ENCODE results near the gene ALG2. TPM values are rescaled to one million over a fixed set of nuclear protein-coding genes. Genes with fewer than 3 reads are reported as not detected.

Gene ALG2
- total and polyA plus RNA-seq, 2 of the 13 experiments (the other 11 are each of a cell fraction or from before 2014, with no cell fraction given): 46.2 to 49.0 TPM

DNA sequence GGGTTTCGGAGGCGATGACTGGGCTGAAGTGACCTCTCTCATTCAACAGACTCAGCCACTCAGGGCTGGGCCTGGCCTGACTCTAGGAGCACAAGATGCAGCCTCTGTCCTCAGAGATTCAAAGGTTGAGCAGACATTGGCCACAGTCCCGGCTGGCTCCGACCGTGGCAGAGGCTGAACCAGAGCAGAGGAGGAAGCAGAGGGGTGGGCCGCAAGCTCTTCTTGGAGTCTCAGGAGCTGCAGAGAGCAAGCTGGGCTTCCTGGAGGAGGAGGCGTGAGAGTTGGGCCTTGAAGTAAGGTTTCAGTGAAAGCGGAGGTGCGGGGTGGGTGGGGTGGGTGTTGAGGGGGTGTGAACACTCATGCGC lies 37.6 kb downstream of the ALG2 start:
- Histone ChIP-seq H3K27me3 (ENCODE audit: control insufficient read depth in 1 of 2, insufficient read depth in 2 of 2, low read length in 2 of 2) (peaks cover 0 to 23% of the 10 kb centered on the region in 2 experiments; a peak in 2 of 5 replicates), H3K4me3 (replicated peaks in 1 of 3; ENCODE audit: insufficient read depth in 1 of 3, low read depth in 2 of 3, low read length in 3 of 3) (no peak overlapping the region), H3K27ac (ENCODE audit: extremely low read length, insufficient read depth, low read length) (no peak overlapping the region), H3K79me2 (ENCODE audit: insufficient read depth, low read length) (no peaks in the 10 kb centered on the region), H3K9me3 (ENCODE audit: low read length) (no peaks in the 10 kb centered on the region), H3K4me2 (ENCODE audit: low read depth, low read length) (no peak overlapping the region), H3K4me1 (ENCODE audit: insufficient read depth, low read length) (peaks cover 11% of the 10 kb centered on the region), H3K36me3 (replicated peaks in 1 of 2; ENCODE audit: control insufficient read depth in 1 of 2, insufficient read depth in 2 of 2, low read length in 2 of 2) (no peaks in the 10 kb centered on the region), H4K20me1 (ENCODE audit: insufficient read depth, low read length) (no peaks in the 10 kb centered on the region), H2AFZ (ENCODE audit: low read length) (no peak overlapping the region), H3K9ac (ENCODE audit: insufficient read depth, low read depth, low read length) (no peak overlapping the region)
- POLR2A ChIA-PET: interaction anchor here (1.6 to 1.9 kb wide), 2 partner anchors 10 to 37 kb away, joined by 4 to 6 read pairs; partner anchors contain the start of genes ALG2 and SEC61B
- no peak for TF ChIP-seq PHF8 (CRISPR knock-in tag; IDR thresholded peaks at IDR 0.05)
- no peak for TF ChIP-seq CBX1 (IDR thresholded peaks at IDR 0.05; ENCODE audit: low read depth)
- no peak for TF ChIP-seq ZNF430 (CRISPR knock-in tag; IDR thresholded peaks at IDR 0.05)
- no TSS peak for BruUV-seq (replicated peaks)
- ATAC-seq (no peak), DNase-seq (ENCODE audit: low spot score) (no peak), FAIRE-seq (no peak)
- intact Hi-C loops (cut with micrococcal nuclease; ENCODE audit: unreplicated experiment) (loop anchor here (1.0 to 10.0 kb wide), 4 partner anchors 21 to 827 kb away; no protein-coding TSS in a partner anchor), in situ Hi-C loops (cut with HindIII; ENCODE audit: extremely low pct_ligation_motif_present, low pct_unique_long_range_greater_than_20kb) (loop anchor here (10.0 to 25.0 kb wide), 2 partner anchors 621 to 828 kb away; no protein-coding TSS in a partner anchor)
- CTCF ChIA-PET (ENCODE audit: low intra/inter-chr PET ratio, low total read pairs): interaction anchor here (0.7 to 1.8 kb wide), 2 partner anchors 21 to 827 kb away, joined by 5 read pairs; no protein-coding TSS in a partner anchor
- WGBS (ENCODE audit: low lambda C conversion rate): 42% methylated on average over 8 of the region's 10 CpGs

- H2AFZ ChIP-seq (ENCODE audit: low read length): no peak overlapping the region
- BruUV-seq (replicated peaks): no TSS peak
- DNase-seq (ENCODE audit: low spot score) (no peak), FAIRE-seq (no peak), ATAC-seq (no peak)
- H3K4me3 ChIP-seq (replicated peaks in 1 of 3; ENCODE audit: insufficient read depth in 1 of 3, low read depth in 2 of 3, low read length in 3 of 3): no peak overlapping the region
- no peaks in the 10 kb centered on the region for H3K36me3 ChIP-seq (replicated peaks in 1 of 2; ENCODE audit: control insufficient read depth in 1 of 2, insufficient read depth in 2 of 2, low read length in 2 of 2)
- 42% methylated on average over 3 of the region's 3 CpGs for WGBS (ENCODE audit: low lambda C conversion rate)
- H3K4me2 ChIP-seq (ENCODE audit: low read depth, low read length): no peak overlapping the region
- ChIA-PET POLR2A (interaction anchor here (1.8 kb wide), 1 partner anchor 38 kb away, joined by 5 read pairs; the partner anchor contains the start of genes ALG2 and SEC61B), CTCF (ENCODE audit: low intra/inter-chr PET ratio, low total read pairs) (no interaction called here)
- no peak overlapping the region for H3K27ac ChIP-seq (ENCODE audit: extremely low read length, insufficient read depth, low read length)
- H3K9ac ChIP-seq (ENCODE audit: insufficient read depth, low read depth, low read length): no peak overlapping the region
- H3K9me3 ChIP-seq (ENCODE audit: low read length): no peaks in the 10 kb centered on the region
- intact Hi-C loops (cut with micrococcal nuclease; ENCODE audit: unreplicated experiment) (loop anchor here (1.0 to 10.0 kb wide), 4 partner anchors 20 to 827 kb away; no protein-coding TSS in a partner anchor), in situ Hi-C loops (cut with HindIII; ENCODE audit: extremely low pct_ligation_motif_present, low pct_unique_long_range_greater_than_20kb) (loop anchor here (10.0 to 25.0 kb wide), 2 partner anchors 621 to 829 kb away; no protein-coding TSS in a partner anchor)
- peaks cover 0 to 23% of the 10 kb centered on the region in 2 experiments; a peak in 2 of 5 replicates for H3K27me3 ChIP-seq (ENCODE audit: control insufficient read depth in 1 of 2, insufficient read depth in 2 of 2, low read length in 2 of 2)
- H3K79me2 ChIP-seq (ENCODE audit: insufficient read depth, low read length): no peaks in the 10 kb centered on the region
- H4K20me1 ChIP-seq (ENCODE audit: insufficient read depth, low read length): no peaks in the 10 kb centered on the region
- peaks cover 11% of the 10 kb centered on the region for H3K4me1 ChIP-seq (ENCODE audit: insufficient read depth, low read length)
- TF ChIP-seq ZMYM4 (CRISPR knock-in tag; IDR thresholded peaks at IDR 0.05) (no peak), TBL1XR1 (IDR thresholded peaks at IDR 0.05; ENCODE audit: borderline replicate concordance, low read length, partially characterized antibody) (no peak), ZBTB46 (CRISPR knock-in tag; IDR thresholded peaks at IDR 0.05; ENCODE audit: borderline replicate concordance) (no peak), CBFB (CRISPR knock-in tag; IDR thresholded peaks at IDR 0.05) (no peak), TOE1 (CRISPR knock-in tag; IDR thresholded peaks at IDR 0.05) (no peak), NFRKB (IDR thresholded peaks at IDR 0.05) (no peak)
- TF ChIP-seq, protein P1, sequence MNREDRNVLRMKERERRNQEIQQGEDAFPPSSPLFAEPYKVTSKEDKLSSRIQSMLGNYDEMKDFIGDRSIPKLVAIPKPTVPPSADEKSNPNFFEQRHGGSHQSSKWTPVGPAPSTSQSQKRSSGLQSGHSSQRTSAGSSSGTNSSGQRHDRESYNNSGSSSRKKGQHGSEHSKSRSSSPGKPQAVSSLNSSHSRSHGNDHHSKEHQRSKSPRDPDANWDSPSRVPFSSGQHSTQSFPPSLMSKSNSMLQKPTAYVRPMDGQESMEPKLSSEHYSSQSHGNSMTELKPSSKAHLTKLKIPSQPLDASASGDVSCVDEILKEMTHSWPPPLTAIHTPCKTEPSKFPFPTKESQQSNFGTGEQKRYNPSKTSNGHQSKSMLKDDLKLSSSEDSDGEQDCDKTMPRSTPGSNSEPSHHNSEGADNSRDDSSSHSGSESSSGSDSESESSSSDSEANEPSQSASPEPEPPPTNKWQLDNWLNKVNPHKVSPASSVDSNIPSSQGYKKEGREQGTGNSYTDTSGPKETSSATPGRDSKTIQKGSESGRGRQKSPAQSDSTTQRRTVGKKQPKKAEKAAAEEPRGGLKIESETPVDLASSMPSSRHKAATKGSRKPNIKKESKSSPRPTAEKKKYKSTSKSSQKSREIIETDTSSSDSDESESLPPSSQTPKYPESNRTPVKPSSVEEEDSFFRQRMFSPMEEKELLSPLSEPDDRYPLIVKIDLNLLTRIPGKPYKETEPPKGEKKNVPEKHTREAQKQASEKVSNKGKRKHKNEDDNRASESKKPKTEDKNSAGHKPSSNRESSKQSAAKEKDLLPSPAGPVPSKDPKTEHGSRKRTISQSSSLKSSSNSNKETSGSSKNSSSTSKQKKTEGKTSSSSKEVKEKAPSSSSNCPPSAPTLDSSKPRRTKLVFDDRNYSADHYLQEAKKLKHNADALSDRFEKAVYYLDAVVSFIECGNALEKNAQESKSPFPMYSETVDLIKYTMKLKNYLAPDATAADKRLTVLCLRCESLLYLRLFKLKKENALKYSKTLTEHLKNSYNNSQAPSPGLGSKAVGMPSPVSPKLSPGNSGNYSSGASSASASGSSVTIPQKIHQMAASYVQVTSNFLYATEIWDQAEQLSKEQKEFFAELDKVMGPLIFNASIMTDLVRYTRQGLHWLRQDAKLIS (CRISPR knock-in tag; IDR thresholded peaks at IDR 0.05): no peak
- TF ChIP-seq, protein P2, sequence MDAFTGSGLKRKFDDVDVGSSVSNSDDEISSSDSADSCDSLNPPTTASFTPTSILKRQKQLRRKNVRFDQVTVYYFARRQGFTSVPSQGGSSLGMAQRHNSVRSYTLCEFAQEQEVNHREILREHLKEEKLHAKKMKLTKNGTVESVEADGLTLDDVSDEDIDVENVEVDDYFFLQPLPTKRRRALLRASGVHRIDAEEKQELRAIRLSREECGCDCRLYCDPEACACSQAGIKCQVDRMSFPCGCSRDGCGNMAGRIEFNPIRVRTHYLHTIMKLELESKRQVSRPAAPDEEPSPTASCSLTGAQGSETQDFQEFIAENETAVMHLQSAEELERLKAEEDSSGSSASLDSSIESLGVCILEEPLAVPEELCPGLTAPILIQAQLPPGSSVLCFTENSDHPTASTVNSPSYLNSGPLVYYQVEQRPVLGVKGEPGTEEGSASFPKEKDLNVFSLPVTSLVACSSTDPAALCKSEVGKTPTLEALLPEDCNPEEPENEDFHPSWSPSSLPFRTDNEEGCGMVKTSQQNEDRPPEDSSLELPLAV (CRISPR knock-in tag; conservative IDR thresholded peaks at IDR 0.05; ENCODE audit: low read depth): no peak
These were observed 38.1 kb downstream of the ALG2 start for GRCh38 chr9:99183616-99184015.

All from HepG2 (cell line).